Measurements from ENCODE around the gene COX4I1. TPM values are rescaled to one million over a fixed set of nuclear protein-coding genes. Genes with fewer than 3 reads are reported as not detected.

Gene COX4I1
- polyA plus RNA-seq, 3 donors, result 985 to 1,312 (median 1,132) TPM

GRCh38 chr16:85822145-85822544 is 22.6 kb downstream of the COX4I1 start:
- Mint-ChIP-seq H3K27me3 (ENCODE audit: low read depth in 3 of 3) (peaks cover 3 to 8% (median 5%) of the 10 kb centered on the region in 3 donors), H3K9me3 (peaks cover 0 to 2% (median 0%) of the 10 kb centered on the region in 7 donors), H3K4me3 (no peak overlapping the region), H3K4me1 (peaks cover 32% of the 10 kb centered on the region), H3K36me3 (no peaks in the 10 kb centered on the region), H3K27ac (peak overlapping the region in 2 of 7 donors; percentile 74 to 76)
- no peaks in the 10 kb centered on the region for H4K20me1 ChIP-seq (ENCODE audit: insufficient read depth, low read length)
- no peaks in the 10 kb centered on the region for H3K9me3 ChIP-seq (replicated peaks in 1 of 2; ENCODE audit: control insufficient read depth in 1 of 2, insufficient read depth in 1 of 2, low read length in 2 of 2)
- H3K4me3 ChIP-seq (replicated peaks in 1 of 3; ENCODE audit: low read depth in 2 of 3, low read length in 3 of 3), result no peak overlapping the region
- no peak overlapping the region for H3K4me2 ChIP-seq (replicated peaks; ENCODE audit: extremely low read depth, low read length, poor library complexity, severe bottlenecking)
- 95% methylated on average over 12 of the region's 12 CpGs for WGBS (ENCODE audit: insufficient coverage)
- H3K27ac ChIP-seq (ENCODE audit: low read depth in 1 of 2, low read length in 2 of 2), result no peak overlapping the region
- peaks cover 0 to 2% of the 10 kb centered on the region in 2 donors for H3K27me3 ChIP-seq (ENCODE audit: control insufficient read depth in 2 of 2, insufficient read depth in 2 of 2, low read length in 2 of 2)
- no peaks in the 10 kb centered on the region for H3K36me3 ChIP-seq (replicated peaks in 1 of 2; ENCODE audit: control insufficient read depth in 1 of 2, insufficient read depth in 2 of 2, low read length in 2 of 2)
- TF ChIP-seq CTCF (IDR thresholded peaks at IDR 0.05), result no peak
- H3K9ac ChIP-seq (ENCODE audit: insufficient read depth, low read length, poor library complexity, severe bottlenecking), result no peak overlapping the region
- no peak for DNase-seq
- H3K4me1 ChIP-seq (ENCODE audit: control insufficient read depth in 1 of 2, insufficient read depth in 2 of 2, low read length in 2 of 2), result peaks cover 18 to 22% of the 10 kb centered on the region in 2 donors
- H3K79me2 ChIP-seq (ENCODE audit: insufficient read depth, low read length), result no peaks in the 10 kb centered on the region
- H2AFZ ChIP-seq (ENCODE audit: insufficient read depth, low read depth, low read length, poor library complexity, severe bottlenecking), result no peak overlapping the region
- intact Hi-C loops (cut with micrococcal nuclease), result loop anchor here (5.0 kb wide), 1 partner anchor 80 kb away; no protein-coding TSS in a partner anchor

- Histone ChIP-seq H3K4me2 (replicated peaks; ENCODE audit: extremely low read depth, low read length, poor library complexity, severe bottlenecking) (no peak overlapping the region), H3K79me2 (ENCODE audit: insufficient read depth, low read length) (no peaks in the 10 kb centered on the region), H2AFZ (ENCODE audit: insufficient read depth, low read depth, low read length, poor library complexity, severe bottlenecking) (no peak overlapping the region), H3K4me3 (replicated peaks in 1 of 3; ENCODE audit: low read depth in 2 of 3, low read length in 3 of 3) (no peak overlapping the region), H3K27me3 (ENCODE audit: control insufficient read depth in 2 of 2, insufficient read depth in 2 of 2, low read length in 2 of 2) (no peaks in the 10 kb centered on the region), H3K27ac (ENCODE audit: low read depth in 1 of 2, low read length in 2 of 2) (no peak overlapping the region), H3K9ac (ENCODE audit: insufficient read depth, low read length, poor library complexity, severe bottlenecking) (no peak overlapping the region), H3K36me3 (replicated peaks in 1 of 2; ENCODE audit: control insufficient read depth in 1 of 2, insufficient read depth in 2 of 2, low read length in 2 of 2) (no peaks in the 10 kb centered on the region), H4K20me1 (ENCODE audit: insufficient read depth, low read length) (no peaks in the 10 kb centered on the region), H3K4me1 (ENCODE audit: control insufficient read depth in 1 of 2, insufficient read depth in 2 of 2, low read length in 2 of 2) (peaks cover 18 to 22% of the 10 kb centered on the region in 2 donors), H3K9me3 (replicated peaks in 1 of 2; ENCODE audit: control insufficient read depth in 1 of 2, insufficient read depth in 1 of 2, low read length in 2 of 2) (no peaks in the 10 kb centered on the region)
- Mint-ChIP-seq H3K4me1 (peaks cover 35% of the 10 kb centered on the region), H3K9me3 (peaks cover 0 to 2% (median 0%) of the 10 kb centered on the region in 7 donors), H3K27me3 (ENCODE audit: low read depth in 3 of 3) (peaks cover 0 to 8% (median 5%) of the 10 kb centered on the region in 3 donors), H3K27ac (no peak overlapping the region), H3K36me3 (no peaks in the 10 kb centered on the region), H3K4me3 (no peak overlapping the region)
- WGBS (ENCODE audit: insufficient coverage), result 100% methylated on average over 1 of the region's 1 CpG
- no peak for DNase-seq
- intact Hi-C loops (cut with micrococcal nuclease), result loop anchor here (5.0 kb wide), 1 partner anchor 79 kb away; no protein-coding TSS in a partner anchor
- no peak for TF ChIP-seq CTCF (IDR thresholded peaks at IDR 0.05)
Observed at GRCh38 chr16:85823328-85823920, 23.9 kb downstream of the COX4I1 start.

All from CD14-positive monocyte (primary cell).